Stimulated activated memory B cell treated with anti-CD40 and anti-IgM and Interleukin-4, amounts not matched to agents 10 μg/mL and 1 μg/mL and 100 μg/mL, for 72 hours (primary cell): Measurements from ENCODE around the gene TMEM202.
"Not testable (repeated sequence)": the region's sequence is repeated elsewhere in the genome, so short reads cannot be mapped to it uniquely, and the experiment has no call there.

ENCODE experiments used
- ATAC-seq: fragments of 150-1000 bp; cut with Tn5 transposase; 2 replicates; pipeline ENCODE4 v1.10.0; 2021
- H3K27ac Mint-ChIP-seq: one replicate; pipeline ENCODE4 v1.8.0; 2022; ENCODE audit warnings: mild to moderate bottlenecking, mixed read lengths
- H3K27me3 Mint-ChIP-seq: one replicate; pipeline ENCODE4 v1.8.0; 2022; ENCODE audit warnings: mixed read lengths
- H3K36me3 Mint-ChIP-seq: one replicate; pipeline ENCODE4 v1.8.0; 2022; ENCODE audit warnings: mixed read lengths
- H3K4me1 Mint-ChIP-seq: one replicate; pipeline ENCODE4 v1.8.0; 2022; ENCODE audit warnings: mixed read lengths
- H3K4me3 Mint-ChIP-seq: one replicate; pipeline ENCODE4 v1.8.0; 2022; ENCODE audit warnings: mild to moderate bottlenecking, moderate library complexity, mixed read lengths
- H3K9me3 Mint-ChIP-seq: one replicate; pipeline ENCODE4 v1.8.0; 2022; ENCODE audit warnings: mixed read lengths

TMEM202 gene

GRCh38 chr15:72379856-72380430, 18.2 kb upstream of the TMEM202 start:
- no peaks in the 10 kb centered on the region for H3K9me3 Mint-ChIP-seq

GRCh38 chr15:72380743-72381142, 17.4 kb upstream of the TMEM202 start:
- peaks cover 7% of the 10 kb centered on the region for H3K27me3 Mint-ChIP-seq
- no peaks in the 10 kb centered on the region for H3K36me3 Mint-ChIP-seq
- H3K27ac Mint-ChIP-seq: no peak overlapping the region
- H3K4me1 Mint-ChIP-seq: peaks cover 19% of the 10 kb centered on the region
- no peak overlapping the region for H3K4me3 Mint-ChIP-seq
- ATAC-seq: no peak
- H3K9me3 Mint-ChIP-seq: no peaks in the 10 kb centered on the region

More at GRCh38 chr15:72379856-72380430, 18.2 kb upstream of the TMEM202 start:
- Mint-ChIP-seq H3K4me3 (no peak overlapping the region), H3K4me1 (peaks cover 25% of the 10 kb centered on the region), H3K27me3 (no peaks in the 10 kb centered on the region), H3K36me3 (no peaks in the 10 kb centered on the region), H3K27ac (no peak overlapping the region)
- ATAC-seq: no peak

GRCh38 chr15:72382146-72382545, 16.0 kb upstream of the TMEM202 start:
- no peak for ATAC-seq
- Mint-ChIP-seq H3K36me3 (no peaks in the 10 kb centered on the region), H3K27ac (no peak overlapping the region), H3K27me3 (peaks cover 9% of the 10 kb centered on the region), H3K4me3 (no peak overlapping the region), H3K4me1 (peaks cover 7% of the 10 kb centered on the region), H3K9me3 (no peaks in the 10 kb centered on the region)

- Mint-ChIP-seq H3K9me3 (no peaks in the 10 kb centered on the region), H3K36me3 (no peaks in the 10 kb centered on the region), H3K27ac (no peak overlapping the region), H3K4me1 (no peaks in the 10 kb centered on the region), H3K4me3 (no peak overlapping the region), H3K27me3 (peaks cover 9% of the 10 kb centered on the region)
- no peak for ATAC-seq
Measured at GRCh38 chr15:72387741-72388140, 10.4 kb upstream of the TMEM202 start.

- ATAC-seq: no peak
- Mint-ChIP-seq H3K4me3 (no peak overlapping the region), H3K36me3 (no peaks in the 10 kb centered on the region), H3K27ac (no peak overlapping the region), H3K9me3 (no peaks in the 10 kb centered on the region), H3K4me1 (no peaks in the 10 kb centered on the region), H3K27me3 (peaks cover 9% of the 10 kb centered on the region)
Measured at GRCh38 chr15:72389231-72389630, 8.9 kb upstream of the TMEM202 start.

- H3K4me1 Mint-ChIP-seq, H3K36me3 Mint-ChIP-seq: not testable (repeated sequence)
Measured at GRCh38 chr15:72396331-72396730, 1.8 kb upstream of the TMEM202 start.

GRCh38 chr15:72398648-72399047, 543 bp downstream of the TMEM202 start:
- no peaks in the 10 kb centered on the region for H3K9me3 Mint-ChIP-seq
- H3K27me3 Mint-ChIP-seq: peaks cover 18% of the 10 kb centered on the region
- H3K4me3 Mint-ChIP-seq: no peak overlapping the region
- no peak overlapping the region for H3K27ac Mint-ChIP-seq
- no peaks in the 10 kb centered on the region for H3K36me3 Mint-ChIP-seq
- ATAC-seq: no peak
- H3K4me1 Mint-ChIP-seq: no peaks in the 10 kb centered on the region

More at GRCh38 chr15:72396331-72396730, 1.8 kb upstream of the TMEM202 start:
- ATAC-seq, H3K27ac Mint-ChIP-seq, H3K9me3 Mint-ChIP-seq, H3K27me3 Mint-ChIP-seq, H3K4me3 Mint-ChIP-seq: not testable (repeated sequence)

DNA sequence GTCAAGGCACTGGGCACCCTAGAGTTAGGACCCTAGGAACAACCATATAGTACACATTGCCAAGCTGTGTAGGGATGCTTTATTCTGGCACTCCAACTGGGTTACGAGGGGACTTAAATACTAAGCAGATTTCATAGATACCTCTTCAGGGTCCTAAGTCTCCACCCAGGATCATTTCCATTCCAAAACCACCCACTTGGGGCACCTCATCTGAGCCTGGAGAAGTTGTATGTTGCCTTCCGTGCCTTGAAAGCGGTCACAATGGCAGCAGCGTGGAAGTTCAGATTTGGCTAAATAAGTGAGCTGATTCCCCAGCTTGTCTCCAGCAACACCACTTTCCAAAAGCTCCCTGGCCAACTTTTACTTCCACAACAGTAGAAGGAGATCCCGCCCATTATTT, 4.6 kb downstream of the TMEM202 start:
- no peaks in the 10 kb centered on the region for H3K9me3 Mint-ChIP-seq
- ATAC-seq: no peak
- H3K36me3 Mint-ChIP-seq: no peaks in the 10 kb centered on the region
- H3K4me1 Mint-ChIP-seq: no peaks in the 10 kb centered on the region
- H3K4me3 Mint-ChIP-seq: no peak overlapping the region
- no peak overlapping the region for H3K27ac Mint-ChIP-seq
- H3K27me3 Mint-ChIP-seq: peaks cover 55% of the 10 kb centered on the region

DNA sequence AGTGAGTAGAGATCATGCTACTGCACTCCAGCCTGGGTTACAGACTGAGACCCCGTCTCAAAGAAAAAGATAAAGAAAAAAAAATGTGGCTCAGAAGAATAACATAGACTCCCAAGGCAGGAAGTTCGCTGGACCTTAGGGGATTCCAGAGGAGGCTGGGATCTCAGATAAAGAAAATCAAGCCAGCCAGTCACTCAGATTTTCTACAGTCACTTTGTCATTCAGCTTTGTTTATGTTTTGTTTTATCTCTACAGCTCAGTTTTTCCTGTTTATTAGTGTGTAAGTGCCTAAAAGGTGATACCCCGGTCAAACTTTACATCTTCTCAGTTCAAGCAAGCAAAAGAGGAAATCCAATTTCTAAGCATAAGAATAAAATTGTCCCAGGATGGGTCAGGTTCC, 6.3 kb downstream of the TMEM202 start:
- H3K27ac Mint-ChIP-seq: no peak overlapping the region
- no peaks in the 10 kb centered on the region for H3K36me3 Mint-ChIP-seq
- no peak overlapping the region for H3K4me3 Mint-ChIP-seq
- no peak for ATAC-seq
- H3K27me3 Mint-ChIP-seq: peaks cover 66% of the 10 kb centered on the region
- no peaks in the 10 kb centered on the region for H3K9me3 Mint-ChIP-seq
- H3K4me1 Mint-ChIP-seq: no peaks in the 10 kb centered on the region

DNA sequence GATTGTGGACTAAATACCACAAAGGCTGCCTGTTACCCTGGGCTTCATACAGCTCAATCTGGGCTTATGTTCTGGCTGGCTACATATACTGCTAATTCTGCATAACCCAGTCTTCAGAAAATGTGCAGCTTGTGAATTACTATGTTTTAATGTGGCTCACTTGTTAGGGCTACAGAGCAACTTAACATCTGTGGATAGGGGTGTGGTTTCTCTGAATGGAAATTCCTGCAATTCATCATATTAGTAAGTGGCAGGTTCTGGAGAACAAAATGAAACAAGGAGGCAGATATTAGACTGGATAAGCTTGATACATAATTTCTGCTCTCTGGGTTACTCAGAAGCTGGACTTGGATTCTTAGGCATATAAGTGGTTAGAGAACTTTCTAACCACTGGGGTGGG, 6.7 kb downstream of the TMEM202 start:
- H3K4me1 Mint-ChIP-seq: no peaks in the 10 kb centered on the region
- no peak for ATAC-seq
- H3K36me3 Mint-ChIP-seq: no peaks in the 10 kb centered on the region
- no peak overlapping the region for H3K4me3 Mint-ChIP-seq
- H3K9me3 Mint-ChIP-seq: no peaks in the 10 kb centered on the region
- H3K27me3 Mint-ChIP-seq: peaks cover 71% of the 10 kb centered on the region
- no peak overlapping the region for H3K27ac Mint-ChIP-seq

DNA sequence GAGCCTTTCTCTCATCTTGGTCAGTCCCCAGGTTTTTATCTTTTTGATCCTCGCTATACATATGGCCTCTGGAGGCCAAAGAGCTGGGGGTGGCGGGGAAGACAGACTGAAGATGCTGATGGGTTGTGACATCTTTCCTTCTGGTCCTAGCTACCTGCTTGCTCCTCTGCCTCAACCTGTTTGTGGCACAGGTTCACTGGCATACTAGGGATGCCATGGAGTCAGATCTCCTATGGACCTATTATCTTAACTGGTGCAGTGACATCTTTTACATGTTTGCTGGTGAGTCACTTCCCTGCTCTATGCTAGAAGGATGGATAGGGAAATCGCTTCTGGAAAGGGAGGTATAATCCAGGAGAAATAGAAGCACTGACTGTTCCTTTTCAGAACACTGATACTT, 8.8 kb downstream of the TMEM202 start:
- H3K4me3 Mint-ChIP-seq: no peak overlapping the region
- peaks cover 6% of the 10 kb centered on the region for H3K9me3 Mint-ChIP-seq
- no peaks in the 10 kb centered on the region for H3K36me3 Mint-ChIP-seq
- no peak overlapping the region for H3K27ac Mint-ChIP-seq
- peaks cover 86% of the 10 kb centered on the region for H3K27me3 Mint-ChIP-seq
- no peak for ATAC-seq
- H3K4me1 Mint-ChIP-seq: no peaks in the 10 kb centered on the region

DNA sequence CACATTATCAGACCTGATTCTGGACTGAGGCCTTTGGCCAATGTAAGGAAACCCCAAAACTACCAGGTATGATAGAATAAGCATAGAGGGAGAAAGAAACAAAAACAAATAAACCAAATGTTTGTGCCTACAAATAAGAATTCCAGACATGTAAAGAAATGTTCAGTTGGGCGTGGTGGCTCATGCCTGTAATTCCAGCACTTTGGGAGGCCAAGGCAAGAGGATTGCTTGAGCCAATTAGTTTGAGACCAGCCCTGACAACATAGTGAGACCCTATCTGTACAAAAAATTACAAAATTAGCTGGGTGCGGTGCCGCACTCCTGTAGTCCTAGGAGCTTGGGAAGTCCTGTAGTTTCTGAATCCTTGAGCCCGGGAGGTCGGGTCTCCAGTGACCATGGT, 13.0 kb downstream of the TMEM202 start:
- no peak overlapping the region for H3K27ac Mint-ChIP-seq
- H3K9me3 Mint-ChIP-seq: peaks cover 8% of the 10 kb centered on the region

DNA sequence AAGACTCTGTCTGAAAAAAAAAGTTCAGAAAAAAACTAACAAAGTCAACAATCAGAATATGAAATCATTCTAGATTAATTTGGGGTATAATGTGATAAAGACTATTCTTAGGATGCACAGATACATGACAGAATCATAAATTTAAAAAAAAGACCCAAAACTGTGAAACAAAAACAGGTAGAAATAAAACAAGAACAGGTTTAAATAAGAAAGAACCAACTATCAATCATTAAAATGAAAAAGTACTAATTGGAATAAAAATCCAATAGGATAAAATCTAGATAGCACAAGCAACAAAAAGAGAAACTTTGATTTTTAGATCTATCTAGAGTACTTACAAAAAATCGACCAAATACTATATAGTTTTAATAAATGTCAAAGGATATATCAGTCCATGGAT, 13.4 kb downstream of the TMEM202 start:
- peaks cover 8% of the 10 kb centered on the region for H3K9me3 Mint-ChIP-seq
- no peaks in the 10 kb centered on the region for H3K36me3 Mint-ChIP-seq
- H3K27me3 Mint-ChIP-seq: peaks cover 44% of the 10 kb centered on the region
- H3K27ac Mint-ChIP-seq: no peak overlapping the region
- no peak for ATAC-seq
- no peak overlapping the region for H3K4me3 Mint-ChIP-seq
- no peaks in the 10 kb centered on the region for H3K4me1 Mint-ChIP-seq

More for the DNA sequence above, 13.0 kb downstream of the TMEM202 start:
- no peak for ATAC-seq
- Mint-ChIP-seq H3K36me3 (no peaks in the 10 kb centered on the region), H3K4me1 (no peaks in the 10 kb centered on the region), H3K4me3 (no peak overlapping the region), H3K27me3 (peaks cover 49% of the 10 kb centered on the region)

GRCh38 chr15:72413337-72413736, 15.2 kb downstream of the TMEM202 start:
- peaks cover 28% of the 10 kb centered on the region for H3K27me3 Mint-ChIP-seq
- not testable (repeated sequence) for H3K4me3 Mint-ChIP-seq, H3K9me3 Mint-ChIP-seq, ATAC-seq, H3K4me1 Mint-ChIP-seq, H3K36me3 Mint-ChIP-seq, H3K27ac Mint-ChIP-seq

GRCh38 chr15:72415304-72415703, 17.2 kb downstream of the TMEM202 start:
- no peak for ATAC-seq
- H3K27me3 Mint-ChIP-seq: peaks cover 12% of the 10 kb centered on the region
- H3K9me3 Mint-ChIP-seq: peaks cover 8% of the 10 kb centered on the region
- H3K4me1 Mint-ChIP-seq: peaks cover 6% of the 10 kb centered on the region
- no peak overlapping the region for H3K27ac Mint-ChIP-seq
- H3K4me3 Mint-ChIP-seq: no peak overlapping the region
- no peaks in the 10 kb centered on the region for H3K36me3 Mint-ChIP-seq

- ATAC-seq, H3K4me3 Mint-ChIP-seq, H3K9me3 Mint-ChIP-seq, H3K36me3 Mint-ChIP-seq, H3K27ac Mint-ChIP-seq, H3K27me3 Mint-ChIP-seq: not testable (repeated sequence)
- peaks cover 13% of the 10 kb centered on the region for H3K4me1 Mint-ChIP-seq
Measured at GRCh38 chr15:72419768-72420167, 21.7 kb downstream of the TMEM202 start.

DNA sequence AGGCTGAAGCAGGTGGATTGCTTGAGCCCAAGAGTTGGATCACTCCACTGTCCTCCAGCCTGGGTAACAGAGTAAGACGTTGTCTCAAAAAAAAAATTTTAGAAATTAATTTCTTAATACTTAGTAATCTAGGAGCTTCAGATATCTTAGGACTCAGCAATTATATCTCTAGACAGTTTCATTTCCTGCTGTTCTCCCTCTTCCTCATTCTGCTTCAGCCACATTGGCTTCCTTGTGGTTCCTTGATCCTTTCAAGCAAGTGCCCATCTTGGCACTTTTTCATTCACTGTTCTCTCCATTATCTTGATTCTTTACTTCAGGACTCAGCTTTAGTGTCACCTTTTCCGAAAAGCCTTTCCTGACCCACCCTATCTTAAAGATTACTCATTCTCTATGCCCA, 22.5 kb downstream of the TMEM202 start:
- Mint-ChIP-seq H3K4me1 (peaks cover 13% of the 10 kb centered on the region), H3K4me3 (no peak overlapping the region), H3K27ac (no peak overlapping the region), H3K27me3 (no peaks in the 10 kb centered on the region), H3K9me3 (peaks cover 4% of the 10 kb centered on the region), H3K36me3 (no peaks in the 10 kb centered on the region)
- ATAC-seq: no peak
